Testis (tissue), 3 donors: ENCODE measurements around the gene IMPG1. TPM values are rescaled to one million over a fixed set of nuclear protein-coding genes. Genes with fewer than 3 reads are reported as not detected.

Source experiments
- DNase-seq: peaks from one replicate; pipeline ENCODE4 v3.0.0-alpha.2; 2019
- H3K27ac ChIP-seq, 2 donors: fragments of 200-600 bp; sonication (generic); one replicate each; pipeline ENCODE4 v1.5.1; 2019
- H3K27me3 ChIP-seq: fragments of 200-600 bp; sonication (generic); one replicate; pipeline ENCODE4 v1.5.1; 2019
- H3K36me3 ChIP-seq: fragments of 200-600 bp; sonication (generic); one replicate; pipeline ENCODE4 v1.5.1; 2017; ENCODE audit warnings: low read depth; ENCODE audit errors: missing control alignments
- H3K4me1 ChIP-seq: fragments of 200-600 bp; sonication (generic); one replicate; pipeline ENCODE4 v1.5.1; 2019
- H3K4me3 ChIP-seq, 2 donors: fragments of 200-600 bp; sonication (generic); one replicate each; pipeline ENCODE4 v1.5.1; 2017 to 2019
- H3K9me3 ChIP-seq: fragments of 200-600 bp; sonication (generic); one replicate; pipeline ENCODE4 v1.5.1; 2017
- POLR2A ChIP-seq: fragments of 450-650 bp; IDR thresholded peaks from one replicate; pipeline ENCODE4 v1.6.1; 2017; ENCODE audit warnings: antibody characterized with exemption, mild to moderate bottlenecking, moderate library complexity
- WGBS, 2 donors: methylation state at CpG; one replicate each; pipeline ENCODE4 v1.1.5; 2018; 5-methylcytosine and 5-hydroxymethylcytosine counted together
- intact Hi-C: fragments of 100-400 bp; cut with DNase I; formaldehyde crosslinking; loops from one replicate; pipeline ENCODE4 v1.15.1; 2023; ENCODE audit warnings: low total_unique reads
- polyA plus RNA-seq: library from polyadenylated mRNA; stranded (reverse); fragments of 350-450 nt; fragmentation: Illumina TruSeq; extraction: RNeasy Lipid Tissue Mini Kit (QIAGEN cat#74804); gene quantifications from one replicate; pipeline ENCODE4 v1.2.3, GENCODE V29; 2014; ENCODE audit warnings: low read depth, low replicate concordance; ENCODE audit not compliant: insufficient read depth
- total RNA-seq, 2 donors: library from RNA; depleted of rRNA; stranded (reverse); fragments of >200 nt; gene quantifications; one replicate each; pipeline ENCODE4 v1.2.3, GENCODE V29; 2016
- TF ChIP-seq, protein P1 (sequence below), 3 experiments: fragments of 450-650 bp in 2 of 3; fragments of 200-600 bp in 1 of 3; sonication (generic) in 1 of 3; IDR thresholded peaks; one replicate each; pipeline ENCODE4 v1.5.1; 2016 to 2019; ENCODE audit warnings: antibody characterized with exemption in 3 of 3, mild to moderate bottlenecking in 2 of 3, moderate library complexity in 1 of 3

Gene IMPG1
- total and polyA plus RNA-seq, 3 donors from 2014 or later: 0.08 to 0.68 (median 0.29) TPM

DNA sequence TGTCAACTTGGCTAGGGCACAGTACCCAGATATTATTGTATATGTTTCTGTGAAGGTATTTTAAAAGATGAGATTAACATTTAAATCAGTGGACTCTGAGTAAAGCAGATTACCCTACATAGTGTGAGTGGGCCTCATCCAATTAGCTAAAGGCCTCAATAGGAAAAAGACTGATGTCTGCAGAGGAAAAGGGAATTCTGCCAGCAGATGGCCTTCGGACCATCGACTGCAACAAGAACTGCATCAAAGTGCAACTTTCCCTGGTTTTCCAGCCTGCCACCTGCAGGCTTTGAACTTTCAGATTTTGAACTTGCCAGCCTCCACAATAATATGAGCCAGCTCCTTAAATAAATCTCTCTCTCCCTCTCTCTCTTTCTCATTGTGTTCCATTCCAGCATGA, 80.5 kb downstream of the IMPG1 start:
- intact Hi-C loops: no loop called here
- DNase-seq: no peak
- Histone ChIP-seq H3K9me3 (no peaks in the 10 kb centered on the region), H3K36me3 (no peaks in the 10 kb centered on the region), H3K27me3 (no peaks in the 10 kb centered on the region), H3K4me1 (no peaks in the 10 kb centered on the region), H3K27ac (no peak overlapping the region), H3K4me3 (no peak overlapping the region)
- 56 to 64% methylated on average over 2 of the region's 2 CpGs for WGBS, 2 donors
- TF ChIP-seq, protein P1, sequence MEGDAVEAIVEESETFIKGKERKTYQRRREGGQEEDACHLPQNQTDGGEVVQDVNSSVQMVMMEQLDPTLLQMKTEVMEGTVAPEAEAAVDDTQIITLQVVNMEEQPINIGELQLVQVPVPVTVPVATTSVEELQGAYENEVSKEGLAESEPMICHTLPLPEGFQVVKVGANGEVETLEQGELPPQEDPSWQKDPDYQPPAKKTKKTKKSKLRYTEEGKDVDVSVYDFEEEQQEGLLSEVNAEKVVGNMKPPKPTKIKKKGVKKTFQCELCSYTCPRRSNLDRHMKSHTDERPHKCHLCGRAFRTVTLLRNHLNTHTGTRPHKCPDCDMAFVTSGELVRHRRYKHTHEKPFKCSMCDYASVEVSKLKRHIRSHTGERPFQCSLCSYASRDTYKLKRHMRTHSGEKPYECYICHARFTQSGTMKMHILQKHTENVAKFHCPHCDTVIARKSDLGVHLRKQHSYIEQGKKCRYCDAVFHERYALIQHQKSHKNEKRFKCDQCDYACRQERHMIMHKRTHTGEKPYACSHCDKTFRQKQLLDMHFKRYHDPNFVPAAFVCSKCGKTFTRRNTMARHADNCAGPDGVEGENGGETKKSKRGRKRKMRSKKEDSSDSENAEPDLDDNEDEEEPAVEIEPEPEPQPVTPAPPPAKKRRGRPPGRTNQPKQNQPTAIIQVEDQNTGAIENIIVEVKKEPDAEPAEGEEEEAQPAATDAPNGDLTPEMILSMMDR (IDR thresholded peaks at IDR 0.05): no peak
- no peak for TF ChIP-seq POLR2A

DNA sequence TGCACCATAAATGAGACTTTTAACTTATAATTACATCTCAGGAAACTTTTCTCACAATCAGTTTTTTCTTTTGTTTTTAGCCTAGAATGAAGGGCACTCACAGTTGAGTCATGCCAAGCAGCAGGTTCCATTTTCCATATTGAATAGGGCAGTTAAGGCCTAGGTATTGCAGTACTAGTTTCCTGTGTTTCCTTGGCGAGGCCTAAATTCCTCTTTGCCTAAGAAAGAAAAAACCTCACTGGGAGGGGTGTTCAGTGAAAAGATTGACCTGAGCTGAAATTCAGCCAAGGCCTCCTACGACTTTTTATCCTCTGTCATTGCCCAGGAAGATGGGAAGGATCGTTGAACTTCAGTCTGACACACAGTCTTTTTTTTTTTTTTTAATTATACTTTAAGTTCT, 85.5 kb downstream of the IMPG1 start:
- H3K4me3 ChIP-seq: no peak overlapping the region
- TF ChIP-seq POLR2A: no peak
- TF ChIP-seq, protein P1 (IDR thresholded peaks at IDR 0.05): no peak
- intact Hi-C loops: no loop called here
- 53 to 63% methylated on average over 3 of the region's 3 CpGs for WGBS, 2 donors
- H3K4me1 ChIP-seq: no peaks in the 10 kb centered on the region
- H3K9me3 ChIP-seq: no peaks in the 10 kb centered on the region
- H3K36me3 ChIP-seq: no peaks in the 10 kb centered on the region
- H3K27ac ChIP-seq: no peak overlapping the region
- DNase-seq: no peak
- H3K27me3 ChIP-seq: no peaks in the 10 kb centered on the region

GRCh38 chr6:75975904-75976303, 96.6 kb downstream of the IMPG1 start:
- no peaks in the 10 kb centered on the region for H3K36me3 ChIP-seq
- H3K27me3 ChIP-seq: no peaks in the 10 kb centered on the region
- no peak for DNase-seq
- WGBS, 2 donors: 90 to 96% methylated on average over 4 of the region's 4 CpGs
- no peak overlapping the region for H3K27ac ChIP-seq
- H3K4me1 ChIP-seq: no peaks in the 10 kb centered on the region
- no peak overlapping the region for H3K4me3 ChIP-seq
- intact Hi-C loops: no loop called here
- no peaks in the 10 kb centered on the region for H3K9me3 ChIP-seq
- TF ChIP-seq POLR2A: no peak
- TF ChIP-seq, protein P1 (IDR thresholded peaks at IDR 0.05): no peak

- Histone ChIP-seq H3K9me3 (no peaks in the 10 kb centered on the region), H3K4me1 (no peaks in the 10 kb centered on the region), H3K4me3 (no peak overlapping the region), H3K27me3 (no peaks in the 10 kb centered on the region), H3K27ac (no peak overlapping the region), H3K36me3 (no peaks in the 10 kb centered on the region)
- 39 to 41% methylated on average over 2 of the region's 2 CpGs for WGBS, 2 donors
- intact Hi-C loops: no loop called here
- TF ChIP-seq POLR2A: no peak
- TF ChIP-seq, protein P1 (IDR thresholded peaks at IDR 0.05): no peak
- DNase-seq: no peak
Observed at GRCh38 chr6:75970093-75970492, 102.4 kb downstream of the IMPG1 start.

- intact Hi-C loops: no loop called here
- no peak for TF ChIP-seq POLR2A
- TF ChIP-seq, protein P1 (IDR thresholded peaks at IDR 0.05): no peak
Observed at GRCh38 chr6:75968143-75968542, 104.3 kb downstream of the IMPG1 start.

More at GRCh38 chr6:75968143-75968542, 104.3 kb downstream of the IMPG1 start:
- no peaks in the 10 kb centered on the region for H3K36me3 ChIP-seq
- no peak overlapping the region for H3K4me3 ChIP-seq
- no peaks in the 10 kb centered on the region for H3K27me3 ChIP-seq
- H3K27ac ChIP-seq: no peak overlapping the region
- H3K9me3 ChIP-seq: no peaks in the 10 kb centered on the region
- H3K4me1 ChIP-seq: no peaks in the 10 kb centered on the region
- DNase-seq: no peak
